Testis (tissue), 2 donors: ENCODE measurements around the gene LSM14A.
A peak's percentile ranks its signal among the peaks of the same experiment; 100 is the strongest.

Source experiments
- CTCF ChIP-seq, 3 experiments: fragments of 450-650 bp in 2 of 3; fragments of 200-600 bp in 1 of 3; sonication (generic) in 1 of 3; IDR thresholded peaks; one replicate each; pipeline ENCODE4 v1.5.1; 2016 to 2019; ENCODE audit warnings: antibody characterized with exemption in 3 of 3, mild to moderate bottlenecking in 2 of 3, moderate library complexity in 1 of 3
- POLR2A ChIP-seq: fragments of 450-650 bp; IDR thresholded peaks from one replicate; pipeline ENCODE4 v1.6.1; 2017; ENCODE audit warnings: antibody characterized with exemption, mild to moderate bottlenecking, moderate library complexity

DNA sequence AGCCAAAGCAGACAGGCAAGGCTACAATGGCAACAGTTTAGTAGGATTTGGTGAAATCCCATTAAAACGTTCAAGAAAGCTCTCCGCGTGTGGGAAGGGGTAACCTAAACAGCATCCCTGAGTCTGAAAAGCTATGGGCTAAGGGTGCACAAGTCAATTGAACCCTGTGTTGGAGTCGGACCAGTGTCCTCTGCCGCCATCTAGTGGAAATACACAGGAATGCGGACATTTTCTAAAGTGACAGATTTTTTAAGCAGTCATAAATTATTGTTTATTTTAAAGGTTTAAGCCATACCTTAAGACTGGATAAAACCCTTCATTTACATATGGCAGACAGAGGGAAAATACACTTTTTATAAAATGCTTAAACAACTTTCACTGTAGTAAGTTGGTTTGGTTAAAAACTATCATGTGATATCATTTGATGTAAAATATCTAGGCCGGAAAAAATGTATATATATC is 26.5 kb upstream of the LSM14A start:
- TF ChIP-seq CTCF (IDR thresholded peaks at IDR 0.05) = peak; percentile 71 to 77 (median 72)
- no peak for TF ChIP-seq POLR2A
